Chondrocyte (in vitro differentiated cells): ENCODE measurements around the gene MLST8. TPM values are rescaled to one million over a fixed set of nuclear protein-coding genes. Genes with fewer than 3 reads are reported as not detected.
"Not testable (repeated sequence)": the region's sequence is repeated elsewhere in the genome, so short reads cannot be mapped to it uniquely, and the experiment has no call there.

ENCODE experiments used
- DNase-seq: peaks from one replicate; pipeline ENCODE4 v3.0.0; 2021; ENCODE audit warnings: mixed read lengths, low spot score
- H3K27ac Mint-ChIP-seq: one replicate; pipeline ENCODE4 v1.8.0; 2021; ENCODE audit warnings: mild to moderate bottlenecking, moderate library complexity, mixed read lengths; ENCODE audit not compliant: unreplicated experiment
- H3K27me3 Mint-ChIP-seq: 2 replicates; pipeline ENCODE4 v1.8.0; 2021; ENCODE audit warnings: low read depth, mixed read lengths
- H3K36me3 Mint-ChIP-seq: 2 replicates; pipeline ENCODE4 v1.8.0; 2021; ENCODE audit warnings: low read depth, mixed read lengths
- H3K4me1 Mint-ChIP-seq: 2 replicates; pipeline ENCODE4 v1.8.0; 2021; ENCODE audit warnings: low read depth, mild to moderate bottlenecking, mixed read lengths
- H3K4me3 Mint-ChIP-seq: one replicate; pipeline ENCODE4 v1.8.0; 2021; ENCODE audit warnings: mild to moderate bottlenecking, moderate library complexity, mixed read lengths; ENCODE audit not compliant: unreplicated experiment
- H3K9me3 Mint-ChIP-seq: 2 replicates; pipeline ENCODE4 v1.8.0; 2021; ENCODE audit warnings: low read depth, mixed read lengths
- CTCF ChIP-seq: fragments of 200-600 bp; sonication (generic); IDR thresholded peaks from 2 replicates; pipeline ENCODE4 v1.5.0; 2021; ENCODE audit warnings: antibody characterized with exemption, mild to moderate bottlenecking, moderate library complexity
- total RNA-seq: library from RNA; stranded (reverse); gene quantifications from 3 replicates; pipeline ENCODE4 v1.2.1, GENCODE V29; 2021

MLST8 gene
- total RNA-seq, 1 donor from 2014 or later: 37.1 TPM

GRCh38 chr16:2252806-2253148 lies 47.5 kb downstream of the MLST8 start:
- no peak overlapping the region for H3K4me3 Mint-ChIP-seq
- DNase-seq: no peak
- H3K27me3 Mint-ChIP-seq: no peaks in the 10 kb centered on the region
- peaks cover 22% of the 10 kb centered on the region for H3K36me3 Mint-ChIP-seq
- H3K9me3 Mint-ChIP-seq: no peaks in the 10 kb centered on the region
- peaks cover 16% of the 10 kb centered on the region for H3K4me1 Mint-ChIP-seq
- peak overlapping the region; percentile 64 for H3K27ac Mint-ChIP-seq
- no peak for TF ChIP-seq CTCF

- H3K27ac Mint-ChIP-seq: peak overlapping the region; percentile 64
- no peak for DNase-seq
- no peak for TF ChIP-seq CTCF
- peaks cover 22% of the 10 kb centered on the region for H3K36me3 Mint-ChIP-seq
- H3K4me1 Mint-ChIP-seq: peaks cover 16% of the 10 kb centered on the region
- no peaks in the 10 kb centered on the region for H3K9me3 Mint-ChIP-seq
- H3K27me3 Mint-ChIP-seq: no peaks in the 10 kb centered on the region
- H3K4me3 Mint-ChIP-seq: no peak overlapping the region
Measured at GRCh38 chr16:2253293-2253692, 48.0 kb downstream of the MLST8 start.

GRCh38 chr16:2256531-2257140 lies 51.4 kb downstream of the MLST8 start:
- no peaks in the 10 kb centered on the region for H3K9me3 Mint-ChIP-seq
- peaks cover 25% of the 10 kb centered on the region for H3K36me3 Mint-ChIP-seq
- H3K4me3 Mint-ChIP-seq: no peak overlapping the region
- peaks cover 7% of the 10 kb centered on the region for H3K4me1 Mint-ChIP-seq
- H3K27me3 Mint-ChIP-seq: no peaks in the 10 kb centered on the region
- no peak for TF ChIP-seq CTCF
- DNase-seq: no peak
- H3K27ac Mint-ChIP-seq: peak overlapping the region; percentile 32

GRCh38 chr16:2257726-2258125 lies 52.5 kb downstream of the MLST8 start:
- Mint-ChIP-seq H3K9me3 (no peaks in the 10 kb centered on the region), H3K36me3 (peaks cover 32% of the 10 kb centered on the region), H3K4me1 (peaks cover 3% of the 10 kb centered on the region), H3K27me3 (no peaks in the 10 kb centered on the region), H3K27ac (no peak overlapping the region), H3K4me3 (no peak overlapping the region)
- no peak for TF ChIP-seq CTCF
- DNase-seq: no peak

- not testable (repeated sequence) for H3K27me3 Mint-ChIP-seq, H3K4me1 Mint-ChIP-seq, H3K27ac Mint-ChIP-seq, DNase-seq, H3K9me3 Mint-ChIP-seq, H3K4me3 Mint-ChIP-seq
- H3K36me3 Mint-ChIP-seq: peaks cover 26% of the 10 kb centered on the region
Measured at GRCh38 chr16:2258530-2258929, 53.3 kb downstream of the MLST8 start.

Other genes with a start within 250 kb of the MLST8 start
- gene NDUFB10, start 245.9 kb upstream of the MLST8 start, total RNA-seq: 97.9 to 131 TPM (median 110 TPM) in 3 replicates
- gene RPS2, start 240.6 kb upstream of the MLST8 start, total RNA-seq: 1,605 to 1,878 TPM (median 1,662 TPM) in 3 replicates
- not detected in 3 replicates for gene RNF151, start 238.6 kb upstream of the MLST8 start, total RNA-seq
- 20.9 to 40.1 TPM (median 21.6 TPM) in 3 replicates for gene TBL3, start 233.4 kb upstream of the MLST8 start, total RNA-seq
- gene NOXO1, start 224.0 kb upstream of the MLST8 start, total RNA-seq: 0.25 to 0.48 TPM (median 0.26 TPM) in 3 replicates
- 17.0 to 19.7 TPM (median 17.5 TPM) in 3 replicates for gene GFER, start 221.3 kb upstream of the MLST8 start, total RNA-seq
- gene SYNGR3, start 215.5 kb upstream of the MLST8 start, total RNA-seq: 0.39 to 0.74 TPM (median 0.67 TPM) in 3 replicates
- 39.0 to 43.4 TPM (median 41.7 TPM) in 3 replicates for gene ZNF598, start 195.6 kb upstream of the MLST8 start, total RNA-seq
- gene NPW, start 185.7 kb upstream of the MLST8 start, total RNA-seq: 1.1 to 3.7 TPM (median 2.5 TPM) in 3 replicates
- 61.5 to 89.4 TPM (median 87.0 TPM) in 3 replicates for gene NHERF2, start 178.6 kb upstream of the MLST8 start, total RNA-seq
- gene NTHL1, start 157.6 kb upstream of the MLST8 start, total RNA-seq: 12.6 to 15.4 TPM (median 14.2 TPM) in 3 replicates
- 107 to 158 TPM (median 108 TPM) in 3 replicates for gene TSC2, start 157.5 kb upstream of the MLST8 start, total RNA-seq
- gene PKD1, start 69.6 kb upstream of the MLST8 start, total RNA-seq: 131 to 230 TPM (median 216 TPM) in 3 replicates
- gene RAB26, start 56.8 kb upstream of the MLST8 start, total RNA-seq: 0.28 to 1.1 TPM (median 0.80 TPM) in 3 replicates
- gene TRAF7, start 49.7 kb upstream of the MLST8 start, total RNA-seq: 62.1 to 71.3 TPM (median 63.4 TPM) in 3 replicates
- 1.3 to 3.6 TPM (median 2.3 TPM) in 3 replicates for gene CASKIN1, start 8.8 kb upstream of the MLST8 start, total RNA-seq
- 5.4 to 7.3 TPM (median 6.9 TPM) in 3 replicates for gene BRICD5, start 5.4 kb downstream of the MLST8 start, total RNA-seq
- gene PGP, start 9.4 kb downstream of the MLST8 start, total RNA-seq: 15.6 to 21.1 TPM (median 16.0 TPM) in 3 replicates
- 18.7 to 25.7 TPM (median 20.7 TPM) in 3 replicates for gene E4F1, start 18.1 kb downstream of the MLST8 start, total RNA-seq
- gene DNASE1L2, start 31.0 kb downstream of the MLST8 start, total RNA-seq: 0.97 to 1.6 TPM (median 1.2 TPM) in 3 replicates
- gene ECI1, start 46.1 kb downstream of the MLST8 start, total RNA-seq: 25.5 to 45.4 TPM (median 44.5 TPM) in 3 replicates
- 109 to 122 TPM (median 111 TPM) in 3 replicates for gene RNPS1, start 62.7 kb downstream of the MLST8 start, total RNA-seq
- gene ABCA3, start 135.3 kb downstream of the MLST8 start, total RNA-seq: 16.3 to 27.3 TPM (median 26.0 TPM) in 3 replicates
- gene CCNF, start 224.0 kb downstream of the MLST8 start, total RNA-seq: 4.9 to 7.7 TPM (median 7.6 TPM) in 3 replicates